GM21381 (cell line): ENCODE data around the gene MMP25.
"Not testable (repeated sequence)": the region's sequence is repeated elsewhere in the genome, so short reads cannot be mapped to it uniquely, and the experiment has no call there.

Experiments
- ATAC-seq: cut with Tn5 transposase; IDR thresholded peaks from one replicate; pipeline ENCODE4 v1.9.1; 2021; ENCODE audit warnings: mild to moderate bottlenecking, moderate library complexity; ENCODE audit not compliant: unreplicated experiment

MMP25 gene

GRCh38 chr16:3028716-3029319 lies 17.5 kb upstream of the MMP25 start:
- no peak for ATAC-seq

- no peak for ATAC-seq
Observed at GRCh38 chr16:3029491-3030221, 16.7 kb upstream of the MMP25 start.

- no peak for ATAC-seq
Observed at GRCh38 chr16:3030222-3031212, 15.8 kb upstream of the MMP25 start.

- no peak for ATAC-seq
Observed at GRCh38 chr16:3032624-3033023, 13.7 kb upstream of the MMP25 start.

GRCh38 chr16:3035289-3035971 lies 10.9 kb upstream of the MMP25 start:
- no peak for ATAC-seq

- no peak for ATAC-seq
Observed at GRCh38 chr16:3035972-3036725, 10.2 kb upstream of the MMP25 start.

GRCh38 chr16:3036726-3037315 lies 9.5 kb upstream of the MMP25 start, which contains the start of gene BICDL2:
Gene BICDL2 (minus strand): TSS chr16:3036944. CDS start chr16:3035496, 1,448 bp downstream.
- no peak for ATAC-seq

GRCh38 chr16:3038256-3038655 lies 8.1 kb upstream of the MMP25 start:
- ATAC-seq = no peak

- ATAC-seq = no peak
Observed at GRCh38 chr16:3038896-3039295, 7.5 kb upstream of the MMP25 start.

GRCh38 chr16:3042376-3042775 lies 4.0 kb upstream of the MMP25 start:
- ATAC-seq = no peak

- no peak for ATAC-seq
Observed at GRCh38 chr16:3044708-3045107, 1.7 kb upstream of the MMP25 start.

- no peak for ATAC-seq
Observed at GRCh38 chr16:3046641-3047386, 453 bp downstream of the MMP25 start.

- ATAC-seq = no peak
Observed at GRCh38 chr16:3047387-3047720, 993 bp downstream of the MMP25 start.

GRCh38 chr16:3049921-3050481 lies 3.6 kb downstream of the MMP25 start:
- ATAC-seq = no peak

- no peak for ATAC-seq
Observed at GRCh38 chr16:3050487-3050886, 4.1 kb downstream of the MMP25 start.

- no peak for ATAC-seq
Observed at GRCh38 chr16:3051009-3051408, 4.6 kb downstream of the MMP25 start.

- no peak for ATAC-seq
Observed at GRCh38 chr16:3051494-3051893, 5.1 kb downstream of the MMP25 start.

- ATAC-seq = not testable (repeated sequence)
Observed at GRCh38 chr16:3052571-3053329, 6.4 kb downstream of the MMP25 start.
